Heart left ventricle (tissue), 16 donors: ENCODE measurements around the gene PAK2. TPM values are rescaled to one million over a fixed set of nuclear protein-coding genes. Genes with fewer than 3 reads are reported as not detected.
A peak's percentile ranks its signal among the peaks of the same experiment; 100 is the strongest.
"Not testable (repeated sequence)": the region's sequence is repeated elsewhere in the genome, so short reads cannot be mapped to it uniquely, and the experiment has no call there.

Experiments
- ATAC-seq, 4 donors: fragments of 200-7000 bp; cut with Tn5 transposase; one replicate each; pipeline ENCODE4 v1.9.1; 2020 to 2022; ENCODE audit warnings: moderate library complexity in 4 of 4, mild to moderate bottlenecking in 3 of 4, moderate number of reproducible peaks in 1 of 4
- DNase-seq, 5 donors: peaks; one replicate each; pipeline ENCODE4 v3.0.0-alpha.2; 2020
- H3K27ac ChIP-seq, 12 donors: fragments of 200-600 bp; sonication (generic) in 4 of 12; one replicate each; pipeline versions ENCODE4 v1.5.0 to v1.8.0; 2016 to 2022; ENCODE audit warnings: mild to moderate bottlenecking in 2 of 12
- H3K27me3 ChIP-seq, 9 donors: fragments of 200-600 bp; sonication (generic) in 2 of 9; one replicate each; pipeline versions ENCODE4 v1.5.1 to v1.8.0; 2016 to 2022; ENCODE audit warnings: mild to moderate bottlenecking in 3 of 9
- H3K36me3 ChIP-seq, 9 donors: fragments of 200-600 bp; sonication (generic) in 2 of 9; one replicate each; pipeline versions ENCODE4 v1.5.0 to v1.8.0; 2018 to 2022; ENCODE audit warnings: mild to moderate bottlenecking in 2 of 9
- H3K4me1 ChIP-seq, 12 donors: fragments of 200-600 bp; sonication (generic) in 4 of 12; one replicate each; pipeline versions ENCODE4 v1.5.0 to v1.8.0; 2016 to 2022; ENCODE audit warnings: mild to moderate bottlenecking in 3 of 12
- H3K4me3 ChIP-seq, 12 donors: fragments of 200-600 bp; sonication (generic) in 4 of 12; one replicate each; pipeline versions ENCODE4 v1.5.0 to v1.8.0; 2017 to 2022; ENCODE audit warnings: mild to moderate bottlenecking in 9 of 12, moderate library complexity in 4 of 12
- H3K9me3 ChIP-seq, 12 donors: fragments of 200-600 bp; sonication (generic) in 4 of 12; one replicate each; pipeline versions ENCODE4 v1.5.0 to v1.8.0; 2016 to 2022; ENCODE audit warnings: mild to moderate bottlenecking in 1 of 12
- POLR2A ChIP-seq, 2 donors: fragments of 450-650 bp; IDR thresholded peaks; one replicate each; pipeline ENCODE4 v1.6.1; 2017; ENCODE audit warnings: antibody characterized with exemption in 2 of 2, mild to moderate bottlenecking in 2 of 2, moderate library complexity in 2 of 2
- WGBS, 4 donors: extraction: QIAGEN DNeasy Blood & Tissue Kit in 2 of 4; methylation state at CpG; one replicate each; pipeline versions ENCODE4 v1.1.5 to v1.1.7; 2013 to 2018; 5-methylcytosine and 5-hydroxymethylcytosine counted together
- intact Hi-C, 10 donors: fragments of 100-400 bp; cut with DNase I; formaldehyde crosslinking; loops; one replicate each; pipeline versions ENCODE4 v1.11.1 to v1.14.2; 2022
- polyA plus RNA-seq, 2 donors: library from polyadenylated mRNA; stranded (reverse); fragments of 200-250 nt; gene quantifications; one replicate each; pipeline ENCODE4 v1.2.3, GENCODE V29; 2013
- total RNA-seq, 9 donors: library from RNA; depleted of rRNA in 2 of 9; stranded (reverse); fragments of >200 nt in 2 of 9; fragmentation: NEBNext Ultra II Directional in 3 of 9; extraction: Animal tissue kit (Norgen Biotek cat#: 25700) in 3 of 9; gene quantifications; one replicate each; pipeline versions ENCODE4 v1.1.0 to v1.2.4, GENCODE V29; 2016 to 2023
- TF ChIP-seq, protein P1 (sequence below), 12 donors: fragments of 200-600 bp; sonication (generic) in 4 of 12; IDR thresholded peaks; one replicate each; pipeline versions ENCODE4 v1.5.0 to v1.8.0; 2018 to 2022; ENCODE audit warnings: antibody characterized with exemption in 12 of 12, mild to moderate bottlenecking in 5 of 12
- donor health status: ischemic (EF 13 %, LVEDD 7.1; RV severe dilation, severe dysfunction).
- donor health status: healthy with polysubstance abuse.
- donor health status: DM: no; HTN: yes; CAD: no.
- donor health status: DM: no; HTN: no; CAD: no.
- donor health status: ischemic (EF 25% LVEDD 6.9; RV normal size, moderate dysfunction).
- donor health status: ischemic (EF 25% LVEDD 5.7; RV mildly dilated, moderate dysfunction).
- donor health status: healthy.
- donor health status: DM: yes; HTN: yes; CAD: no.
- donor health status: ischemic (EF 35%, LVEDD 5.7; RV mildly dilated, moderate dysfunction).
- donor health status: nonischemic (EF 11% LVEDD 7.7; RV severe dilation, severe dysfunction).
- donor health status: DM: yes; HTN: yes; CAD: no.
- donor health status: PGD.
- donor health status: ischemic (EF 29% LVEDD 5.4; RV normal size, mild dysfunction).
- donor health status: nonischemic (EF 23%, LVEDD 6.1; RV moderate dilation, normal function).

The PAK2 gene
- total and polyA plus RNA-seq, 11 donors: 17.0 to 67.8 (median 48.3) TPM

DNA sequence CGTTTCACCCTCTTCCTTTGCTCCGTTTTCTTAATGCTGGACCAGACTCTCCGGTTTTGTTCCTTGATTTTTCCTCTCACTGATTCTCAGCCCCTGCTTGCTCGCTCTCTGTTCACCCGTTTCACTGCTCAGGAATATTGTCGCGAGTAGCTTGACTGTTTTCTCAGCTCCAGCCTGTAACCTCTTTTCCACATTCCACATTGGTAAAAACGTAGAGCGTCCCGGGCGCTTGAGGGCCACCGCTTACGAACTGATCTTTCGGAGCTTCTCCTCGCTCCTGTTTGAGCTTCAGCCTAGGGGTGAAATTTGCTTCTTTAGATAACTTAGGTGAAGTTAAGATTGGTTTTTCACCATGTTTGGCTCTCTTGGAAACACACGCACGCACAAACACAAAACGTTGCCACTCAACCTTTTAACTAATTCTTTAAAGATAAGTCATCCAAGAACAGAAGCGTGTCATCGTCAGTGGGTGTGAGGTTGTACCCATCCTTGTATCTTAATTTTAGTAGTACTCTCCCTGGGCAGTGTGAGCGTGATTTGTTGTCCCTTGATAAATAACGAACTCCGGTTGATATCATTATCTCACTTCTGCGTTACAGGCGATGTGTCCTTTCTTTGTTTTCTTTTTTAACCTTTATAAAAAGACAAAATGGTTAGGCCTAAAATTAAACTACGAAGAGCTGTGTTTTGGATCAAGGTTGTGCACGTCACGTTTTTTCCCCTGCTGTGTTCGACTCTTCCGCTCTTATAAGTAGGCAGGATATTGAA is 1.0 kb downstream of the PAK2 start:
- H3K9me3 ChIP-seq: no peaks in the 10 kb centered on the region
- intact Hi-C loops: loop anchor here in 1 of 10 donors (5.0 kb wide), 1 partner anchor 127 kb away; the partner anchor contains the start of gene SENP5
- WGBS, 4 donors: 0 to 2% (median 0%) methylated on average over 30 of the region's 30 CpGs
- ATAC-seq (peak; percentile 14 to 55 (median 32)), DNase-seq (peak in 2 of 5 donors; percentile 15 to 35)
- H3K27me3 ChIP-seq: no peaks in the 10 kb centered on the region
- peaks cover 0 to under 1% (median 0%) of the 10 kb centered on the region in 9 donors for H3K36me3 ChIP-seq
- TF ChIP-seq, protein P1, sequence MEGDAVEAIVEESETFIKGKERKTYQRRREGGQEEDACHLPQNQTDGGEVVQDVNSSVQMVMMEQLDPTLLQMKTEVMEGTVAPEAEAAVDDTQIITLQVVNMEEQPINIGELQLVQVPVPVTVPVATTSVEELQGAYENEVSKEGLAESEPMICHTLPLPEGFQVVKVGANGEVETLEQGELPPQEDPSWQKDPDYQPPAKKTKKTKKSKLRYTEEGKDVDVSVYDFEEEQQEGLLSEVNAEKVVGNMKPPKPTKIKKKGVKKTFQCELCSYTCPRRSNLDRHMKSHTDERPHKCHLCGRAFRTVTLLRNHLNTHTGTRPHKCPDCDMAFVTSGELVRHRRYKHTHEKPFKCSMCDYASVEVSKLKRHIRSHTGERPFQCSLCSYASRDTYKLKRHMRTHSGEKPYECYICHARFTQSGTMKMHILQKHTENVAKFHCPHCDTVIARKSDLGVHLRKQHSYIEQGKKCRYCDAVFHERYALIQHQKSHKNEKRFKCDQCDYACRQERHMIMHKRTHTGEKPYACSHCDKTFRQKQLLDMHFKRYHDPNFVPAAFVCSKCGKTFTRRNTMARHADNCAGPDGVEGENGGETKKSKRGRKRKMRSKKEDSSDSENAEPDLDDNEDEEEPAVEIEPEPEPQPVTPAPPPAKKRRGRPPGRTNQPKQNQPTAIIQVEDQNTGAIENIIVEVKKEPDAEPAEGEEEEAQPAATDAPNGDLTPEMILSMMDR (IDR thresholded peaks at IDR 0.05): no peak
- TF ChIP-seq POLR2A (IDR thresholded peaks at IDR 0.05): no peak
- H3K4me1 ChIP-seq: peaks cover 0 to 45% (median 18%) of the 10 kb centered on the region in 12 donors
- peak overlapping the region; percentile 64 to 99 (median 90) for H3K4me3 ChIP-seq
- H3K27ac ChIP-seq: peak overlapping the region; percentile 90 to 99 (median 96)

DNA sequence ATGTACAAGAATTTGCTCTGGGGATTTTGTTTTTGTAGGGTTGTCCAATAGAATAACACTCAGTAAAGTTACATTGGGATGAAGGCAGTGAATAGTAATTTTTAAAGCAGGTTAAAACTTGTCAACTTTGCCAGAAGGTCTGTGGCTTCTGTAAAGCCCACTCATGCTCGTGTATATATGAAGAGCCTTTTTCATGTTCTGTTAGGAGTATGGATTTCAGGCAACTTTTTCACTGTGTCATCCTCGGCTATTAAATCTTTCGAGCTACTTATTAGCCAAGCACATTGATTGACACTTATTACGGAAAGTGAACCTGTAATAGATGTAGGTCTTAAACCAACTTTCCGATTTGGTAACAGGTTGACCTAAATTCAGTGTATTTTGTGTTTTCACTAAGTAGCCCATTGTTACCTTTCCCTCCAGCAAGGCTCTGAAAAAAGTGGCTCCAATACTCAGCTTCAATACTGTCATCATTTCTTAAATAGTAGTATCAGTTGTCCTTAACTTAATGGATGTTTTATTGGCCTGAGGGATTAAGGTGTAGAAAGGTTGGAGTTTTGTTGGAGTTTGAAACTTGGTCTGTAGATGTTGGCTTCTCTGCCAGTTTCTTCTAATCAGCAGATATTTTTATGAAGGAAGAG is 1.7 kb downstream of the PAK2 start:
- intact Hi-C loops: loop anchor here in 1 of 10 donors (5.0 kb wide), 1 partner anchor 126 kb away; the partner anchor contains the start of gene SENP5
- 24 to 38% (median 33%) methylated on average over 5 of the region's 5 CpGs for WGBS, 4 donors
- peaks cover 0 to 45% (median 18%) of the 10 kb centered on the region in 12 donors for H3K4me1 ChIP-seq
- H3K27me3 ChIP-seq: no peaks in the 10 kb centered on the region
- ATAC-seq (no peak), DNase-seq (no peak)
- peak overlapping the region in 11 of 12 donors; percentile 79 to 99 (median 90) for H3K4me3 ChIP-seq
- no peaks in the 10 kb centered on the region for H3K9me3 ChIP-seq
- H3K27ac ChIP-seq: peak overlapping the region; percentile 90 to 99 (median 96)
- TF ChIP-seq, protein P1 (IDR thresholded peaks at IDR 0.05): no peak
- TF ChIP-seq POLR2A (IDR thresholded peaks at IDR 0.05): no peak
- peaks cover 0 to 7% (median 0%) of the 10 kb centered on the region in 9 donors for H3K36me3 ChIP-seq

DNA sequence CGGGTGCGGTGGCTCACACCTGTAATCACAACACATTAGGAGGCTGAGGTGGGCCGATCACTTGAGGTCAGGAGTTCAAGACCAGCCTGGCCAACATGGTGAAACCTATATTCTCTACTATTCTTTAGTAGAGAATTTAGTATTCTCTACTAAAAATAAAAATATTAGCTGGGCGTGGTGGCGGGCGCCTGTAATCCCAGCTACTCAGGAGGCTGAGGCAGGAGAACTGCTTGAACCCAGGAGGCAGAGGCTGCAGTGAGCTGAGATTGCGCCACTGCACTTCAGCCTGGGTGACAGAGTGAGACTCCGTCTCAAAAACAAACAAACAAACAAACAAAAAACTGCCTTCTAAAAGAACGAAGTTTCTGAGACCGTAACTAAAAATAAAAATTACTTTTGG is 3.9 kb downstream of the PAK2 start:
- not testable (repeated sequence) for ATAC-seq, H3K4me3 ChIP-seq, H3K27ac ChIP-seq, DNase-seq, H3K9me3 ChIP-seq, H3K27me3 ChIP-seq
- WGBS, 4 donors: 93 to 96% (median 94%) methylated on average over 10 of the region's 10 CpGs
- Histone ChIP-seq H3K4me1 (peaks cover 0 to 57% (median 18%) of the 10 kb centered on the region in 12 donors), H3K36me3 (peaks cover 0 to 13% (median 0%) of the 10 kb centered on the region in 9 donors)
- intact Hi-C loops: loop anchor here in 1 of 10 donors (5.0 kb wide), 1 partner anchor 124 kb away; the partner anchor contains the start of gene SENP5

DNA sequence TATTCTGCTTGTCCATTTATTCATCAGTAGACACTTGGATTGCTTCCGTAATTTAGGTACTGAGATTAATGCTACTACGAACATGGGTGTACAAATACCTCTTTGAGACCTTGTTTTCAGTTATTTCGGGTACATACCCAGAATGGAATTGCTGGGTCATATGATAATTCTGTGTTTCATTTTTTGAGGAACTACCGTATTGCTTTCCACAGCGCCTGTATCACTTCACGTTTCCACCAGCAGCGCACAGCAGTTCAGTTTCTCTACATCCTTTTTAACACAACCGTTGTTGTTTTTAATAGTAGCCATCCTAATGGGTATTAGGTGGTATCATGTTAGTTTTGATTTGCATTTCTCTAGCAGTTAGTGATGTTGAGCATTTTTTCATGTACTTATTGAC is 9.5 kb downstream of the PAK2 start:
- Histone ChIP-seq H3K27ac (no peak overlapping the region), H3K4me1 (peaks cover 0 to 43% (median 4%) of the 10 kb centered on the region in 12 donors), H3K36me3 (peaks cover 0 to 22% (median 3%) of the 10 kb centered on the region in 9 donors), H3K27me3 (no peaks in the 10 kb centered on the region), H3K4me3 (no peak overlapping the region), H3K9me3 (peaks cover 0 to 8% (median 0%) of the 10 kb centered on the region in 12 donors)
- DNase-seq (no peak), ATAC-seq (no peak)
- no peak for TF ChIP-seq POLR2A (IDR thresholded peaks at IDR 0.05)
- TF ChIP-seq, protein P1 (IDR thresholded peaks at IDR 0.05): no peak
- 76 to 94% (median 85%) methylated on average over 8 of the region's 8 CpGs for WGBS, 4 donors
- intact Hi-C loops: no loop called here
